ENCODE results near the gene MEGF11. TPM values are rescaled to one million over a fixed set of nuclear protein-coding genes. Genes with fewer than 3 reads are reported as not detected.
"Not testable (repeated sequence)": the region's sequence is repeated elsewhere in the genome, so short reads cannot be mapped to it uniquely, and the experiment has no call there.

The MEGF11 gene
- total RNA-seq, 3 donors from 2014 or later (not counting 1 experiment from before 2014, with no cell fraction given) = not detected

DNA sequence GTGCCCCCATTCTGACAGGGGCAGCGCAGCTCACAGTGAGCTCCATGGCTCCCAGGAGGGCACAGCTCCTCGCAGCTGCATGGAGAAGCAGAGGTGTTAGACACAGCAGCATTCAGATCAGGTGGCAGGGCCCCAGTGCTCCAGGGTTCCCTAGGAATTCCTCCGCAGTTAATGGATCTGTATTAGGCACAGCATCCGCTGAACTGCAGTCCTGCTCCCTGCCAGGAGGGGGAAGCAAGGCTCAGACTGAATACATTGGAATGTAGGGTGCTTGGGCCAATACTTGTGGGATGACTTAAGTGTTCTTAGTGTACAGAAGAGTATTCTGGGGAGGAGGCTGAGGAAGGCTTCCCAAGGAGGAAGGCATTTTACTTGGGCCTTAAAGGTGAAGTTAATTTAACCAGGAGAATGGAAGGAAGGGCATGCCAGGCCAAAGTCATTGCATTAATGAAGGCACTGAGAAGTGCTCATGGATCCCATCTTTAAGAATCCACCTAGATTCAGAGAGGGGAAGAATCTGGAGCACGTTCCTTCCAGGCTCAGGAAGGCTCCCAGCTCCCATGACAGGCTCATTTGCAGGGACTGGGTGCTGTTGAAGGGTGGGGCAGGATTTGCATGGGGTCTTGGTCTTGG, 272.6 kb downstream of the MEGF11 start:
- H3K36me3 ChIP-seq (ENCODE audit: control insufficient read depth, insufficient read depth, low read length) = no peaks in the 10 kb centered on the region
- TF ChIP-seq, protein P1, sequence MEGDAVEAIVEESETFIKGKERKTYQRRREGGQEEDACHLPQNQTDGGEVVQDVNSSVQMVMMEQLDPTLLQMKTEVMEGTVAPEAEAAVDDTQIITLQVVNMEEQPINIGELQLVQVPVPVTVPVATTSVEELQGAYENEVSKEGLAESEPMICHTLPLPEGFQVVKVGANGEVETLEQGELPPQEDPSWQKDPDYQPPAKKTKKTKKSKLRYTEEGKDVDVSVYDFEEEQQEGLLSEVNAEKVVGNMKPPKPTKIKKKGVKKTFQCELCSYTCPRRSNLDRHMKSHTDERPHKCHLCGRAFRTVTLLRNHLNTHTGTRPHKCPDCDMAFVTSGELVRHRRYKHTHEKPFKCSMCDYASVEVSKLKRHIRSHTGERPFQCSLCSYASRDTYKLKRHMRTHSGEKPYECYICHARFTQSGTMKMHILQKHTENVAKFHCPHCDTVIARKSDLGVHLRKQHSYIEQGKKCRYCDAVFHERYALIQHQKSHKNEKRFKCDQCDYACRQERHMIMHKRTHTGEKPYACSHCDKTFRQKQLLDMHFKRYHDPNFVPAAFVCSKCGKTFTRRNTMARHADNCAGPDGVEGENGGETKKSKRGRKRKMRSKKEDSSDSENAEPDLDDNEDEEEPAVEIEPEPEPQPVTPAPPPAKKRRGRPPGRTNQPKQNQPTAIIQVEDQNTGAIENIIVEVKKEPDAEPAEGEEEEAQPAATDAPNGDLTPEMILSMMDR (IDR thresholded peaks at IDR 0.05) = peak; percentile 13
- WGBS (ENCODE audit: insufficient coverage) = 71% methylated on average over 5 of the region's 5 CpGs
- no peaks in the 10 kb centered on the region for H3K36me3 Mint-ChIP-seq
- intact Hi-C loops (cut with micrococcal nuclease) = no loop called here
- H3K4me1 ChIP-seq (ENCODE audit: control insufficient read depth, insufficient read depth, low read length) = peaks cover 10% of the 10 kb centered on the region
- H3K27ac ChIP-seq (ENCODE audit: low read length) = no peak overlapping the region
- no peak overlapping the region for H3K27ac Mint-ChIP-seq
- no peaks in the 10 kb centered on the region for H3K9me3 Mint-ChIP-seq
- peaks cover 6 to 17% of the 10 kb centered on the region in 2 donors for H3K4me1 Mint-ChIP-seq
- H3K9me3 ChIP-seq (ENCODE audit: control insufficient read depth, insufficient read depth, low read length) = no peaks in the 10 kb centered on the region
- peaks cover 3% of the 10 kb centered on the region for H3K27me3 ChIP-seq (ENCODE audit: control insufficient read depth, insufficient read depth, low read length)
- no peak overlapping the region for H3K4me3 ChIP-seq (ENCODE audit: low read length)
- peaks cover 19 to 25% of the 10 kb centered on the region in 2 donors for H3K27me3 Mint-ChIP-seq (ENCODE audit: low read depth in 2 of 2)
- DNase-seq (peak in 1 of 2 donors; percentile 40), ATAC-seq (no peak)
- peak overlapping the region; percentile 29 for H3K4me3 Mint-ChIP-seq

DNA sequence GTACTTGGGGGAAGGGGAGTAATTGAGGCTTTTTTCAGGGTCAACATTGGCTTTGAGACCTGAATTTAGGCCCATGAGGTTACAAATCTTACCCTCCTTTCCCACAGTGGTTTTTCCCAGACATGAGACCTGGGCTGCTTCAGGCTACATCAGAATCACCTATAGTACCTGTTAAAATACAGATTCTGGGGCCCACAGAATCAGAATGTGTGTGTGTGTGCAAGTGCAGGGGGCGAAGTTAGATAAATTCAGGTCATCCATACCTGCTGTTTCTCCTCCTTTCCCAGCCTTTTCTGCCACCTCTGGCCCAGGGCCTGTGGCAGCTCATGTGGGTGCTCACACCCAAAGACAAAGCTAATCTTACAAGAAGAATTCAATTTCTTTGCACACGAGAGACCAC, 273.7 kb downstream of the MEGF11 start:
- no peaks in the 10 kb centered on the region for H3K9me3 ChIP-seq (ENCODE audit: control insufficient read depth, insufficient read depth, low read length)
- TF ChIP-seq, protein P1 (IDR thresholded peaks at IDR 0.05) = no peak
- ATAC-seq (no peak), DNase-seq (no peak)
- no peak overlapping the region for H3K27ac Mint-ChIP-seq
- H3K27me3 ChIP-seq (ENCODE audit: control insufficient read depth, insufficient read depth, low read length) = peaks cover 3% of the 10 kb centered on the region
- no peak overlapping the region for H3K27ac ChIP-seq (ENCODE audit: low read length)
- no peak overlapping the region for H3K4me3 Mint-ChIP-seq
- H3K4me3 ChIP-seq (ENCODE audit: low read length) = no peak overlapping the region
- intact Hi-C loops (cut with micrococcal nuclease) = no loop called here
- H3K4me1 ChIP-seq (ENCODE audit: control insufficient read depth, insufficient read depth, low read length) = peaks cover 10% of the 10 kb centered on the region
- no peaks in the 10 kb centered on the region for H3K36me3 ChIP-seq (ENCODE audit: control insufficient read depth, insufficient read depth, low read length)
- WGBS (ENCODE audit: insufficient coverage) = 81% methylated on average over 1 of the region's 2 CpGs
- peaks cover 19 to 31% of the 10 kb centered on the region in 2 donors for H3K27me3 Mint-ChIP-seq (ENCODE audit: low read depth in 2 of 2)
- no peaks in the 10 kb centered on the region for H3K9me3 Mint-ChIP-seq
- H3K4me1 Mint-ChIP-seq = peaks cover 6 to 17% of the 10 kb centered on the region in 2 donors
- H3K36me3 Mint-ChIP-seq = no peaks in the 10 kb centered on the region

GRCh38 chr15:65979316-65979715, 274.2 kb downstream of the MEGF11 start:
- H3K9me3 Mint-ChIP-seq = no peaks in the 10 kb centered on the region
- Histone ChIP-seq H3K27me3 (ENCODE audit: control insufficient read depth, insufficient read depth, low read length) (peaks cover 3% of the 10 kb centered on the region), H3K36me3 (ENCODE audit: control insufficient read depth, insufficient read depth, low read length) (no peaks in the 10 kb centered on the region), H3K4me1 (ENCODE audit: control insufficient read depth, insufficient read depth, low read length) (peaks cover 10% of the 10 kb centered on the region), H3K4me3 (ENCODE audit: low read length) (no peak overlapping the region), H3K27ac (ENCODE audit: low read length) (no peak overlapping the region), H3K9me3 (ENCODE audit: control insufficient read depth, insufficient read depth, low read length) (no peaks in the 10 kb centered on the region)
- H3K36me3 Mint-ChIP-seq = no peaks in the 10 kb centered on the region
- no peak overlapping the region for H3K4me3 Mint-ChIP-seq
- 72% methylated on average over 7 of the region's 7 CpGs for WGBS (ENCODE audit: insufficient coverage)
- DNase-seq = no peak
- intact Hi-C loops (cut with micrococcal nuclease) = no loop called here
- TF ChIP-seq, protein P1 (IDR thresholded peaks at IDR 0.05) = no peak
- no peak overlapping the region for H3K27ac Mint-ChIP-seq
- no peak for ATAC-seq
- H3K4me1 Mint-ChIP-seq = peaks cover 6 to 17% of the 10 kb centered on the region in 2 donors
- H3K27me3 Mint-ChIP-seq (ENCODE audit: low read depth in 2 of 2) = peaks cover 19 to 31% of the 10 kb centered on the region in 2 donors

DNA sequence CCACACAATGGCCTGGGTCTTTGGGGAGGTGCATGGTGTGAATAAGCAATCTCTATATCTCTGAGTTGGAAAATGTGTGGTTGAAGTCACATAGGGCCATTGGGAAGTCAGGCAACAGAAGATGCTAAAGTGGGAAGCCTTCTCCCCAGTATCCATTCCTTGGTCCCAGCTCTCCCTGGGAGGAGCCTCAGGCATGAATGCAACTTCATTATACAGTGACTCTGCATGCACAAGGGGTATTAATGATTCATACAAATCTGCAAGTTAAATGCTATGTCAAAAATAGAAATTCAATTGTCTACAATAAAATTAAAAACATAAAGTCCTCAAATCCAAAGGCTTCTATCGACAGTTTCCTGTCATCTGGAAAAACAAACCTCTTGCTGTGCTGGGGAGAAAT, 275.4 kb downstream of the MEGF11 start:
- no peaks in the 10 kb centered on the region for H3K36me3 Mint-ChIP-seq

DNA sequence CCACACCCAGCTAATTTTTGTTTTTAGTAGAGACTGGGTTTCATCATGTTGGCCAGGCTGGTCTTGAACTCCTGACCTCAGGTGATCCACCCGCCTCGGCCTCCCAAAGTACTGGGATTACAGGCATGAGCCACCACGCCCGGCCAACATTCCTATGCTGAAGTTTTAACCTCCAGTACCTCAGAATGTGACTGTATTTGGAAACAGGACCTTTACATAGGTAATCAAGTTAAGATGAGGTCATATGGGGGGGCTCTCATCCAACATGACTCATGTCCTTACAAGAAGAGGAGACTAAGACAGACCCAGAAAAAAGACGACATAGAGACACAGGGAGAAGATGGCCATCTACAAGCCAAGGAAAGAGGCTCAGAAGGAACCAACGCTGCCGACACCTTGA, 277.4 kb downstream of the MEGF11 start:
- DNase-seq; H3K4me1 Mint-ChIP-seq; H3K9me3 Mint-ChIP-seq; H3K9me3 ChIP-seq (ENCODE audit: control insufficient read depth, insufficient read depth, low read length); H3K4me3 Mint-ChIP-seq; H3K36me3 Mint-ChIP-seq; H3K36me3 ChIP-seq (ENCODE audit: control insufficient read depth, insufficient read depth, low read length); H3K27me3 ChIP-seq (ENCODE audit: control insufficient read depth, insufficient read depth, low read length); intact Hi-C loops (cut with micrococcal nuclease); ATAC-seq; H3K27ac ChIP-seq (ENCODE audit: low read length); H3K4me1 ChIP-seq (ENCODE audit: control insufficient read depth, insufficient read depth, low read length); H3K4me3 ChIP-seq (ENCODE audit: low read length); H3K27ac Mint-ChIP-seq: not testable (repeated sequence)
- WGBS (ENCODE audit: insufficient coverage) = 96% methylated on average over 7 of the region's 7 CpGs
- peaks cover 11 to 25% of the 10 kb centered on the region in 2 donors for H3K27me3 Mint-ChIP-seq (ENCODE audit: low read depth in 2 of 2)

More for the DNA sequence above, 275.4 kb downstream of the MEGF11 start:
- Histone ChIP-seq H3K27ac (ENCODE audit: low read length) (no peak overlapping the region), H3K27me3 (ENCODE audit: control insufficient read depth, insufficient read depth, low read length) (peaks cover 3% of the 10 kb centered on the region), H3K9me3 (ENCODE audit: control insufficient read depth, insufficient read depth, low read length) (no peaks in the 10 kb centered on the region), H3K4me3 (ENCODE audit: low read length) (no peak overlapping the region), H3K4me1 (ENCODE audit: control insufficient read depth, insufficient read depth, low read length) (peaks cover 10% of the 10 kb centered on the region), H3K36me3 (ENCODE audit: control insufficient read depth, insufficient read depth, low read length) (no peaks in the 10 kb centered on the region)
- H3K27ac Mint-ChIP-seq = no peak overlapping the region
- WGBS (ENCODE audit: insufficient coverage) = 78% methylated on average over 1 of the region's 1 CpG
- TF ChIP-seq, protein P1 (IDR thresholded peaks at IDR 0.05) = no peak
- peaks cover 8 to 29% of the 10 kb centered on the region in 2 donors for H3K27me3 Mint-ChIP-seq (ENCODE audit: low read depth in 2 of 2)
- no peaks in the 10 kb centered on the region for H3K9me3 Mint-ChIP-seq
- intact Hi-C loops (cut with micrococcal nuclease) = no loop called here
- DNase-seq = no peak
- ATAC-seq = no peak
- H3K4me1 Mint-ChIP-seq = peaks cover 5 to 16% of the 10 kb centered on the region in 2 donors
- no peak overlapping the region for H3K4me3 Mint-ChIP-seq
